HG03558 (cell line): ENCODE measurements around the gene NR1H4.
A peak's percentile ranks its signal among the peaks of the same experiment; 100 is the strongest.
"Not testable (repeated sequence)": the region's sequence is repeated elsewhere in the genome, so short reads cannot be mapped to it uniquely, and the experiment has no call there.

Experiments used
- ATAC-seq: cut with Tn5 transposase; IDR thresholded peaks from one replicate; pipeline ENCODE4 v1.9.1; 2021; ENCODE audit warnings: moderate number of reproducible peaks; ENCODE audit not compliant: unreplicated experiment; ENCODE audit errors: extremely low read depth

The NR1H4 gene

GRCh38 chr12:100564905-100565467, 91.3 kb downstream of the NR1H4 start:
- ATAC-seq = no peak

DNA sequence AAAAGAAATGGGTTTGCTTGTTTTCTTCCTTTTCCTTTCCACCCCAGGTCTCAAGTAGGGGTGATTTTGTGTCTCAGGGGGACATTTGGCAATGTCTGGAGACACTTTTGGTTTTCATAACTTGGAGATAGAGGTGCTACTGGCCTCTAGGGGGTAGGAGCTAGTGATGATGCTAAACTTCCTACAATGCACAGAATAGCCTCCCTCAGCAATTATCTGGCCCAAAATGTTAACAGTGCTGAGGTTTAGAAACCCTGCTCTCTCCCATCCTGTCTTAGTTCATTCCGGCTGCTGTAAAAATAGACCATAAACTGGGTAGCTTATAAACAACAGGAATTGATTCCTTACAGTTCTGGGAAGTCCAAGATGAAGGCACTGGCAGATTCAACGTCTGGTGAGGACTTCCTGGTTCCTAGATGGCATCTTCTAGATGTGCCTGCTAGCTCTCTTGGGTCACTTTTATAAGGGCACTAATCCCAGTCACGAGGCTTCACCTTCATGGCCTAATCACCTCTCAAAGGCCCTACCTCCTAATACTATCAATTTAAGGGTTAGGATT, 92.4 kb downstream of the NR1H4 start:
- ATAC-seq = no peak

DNA sequence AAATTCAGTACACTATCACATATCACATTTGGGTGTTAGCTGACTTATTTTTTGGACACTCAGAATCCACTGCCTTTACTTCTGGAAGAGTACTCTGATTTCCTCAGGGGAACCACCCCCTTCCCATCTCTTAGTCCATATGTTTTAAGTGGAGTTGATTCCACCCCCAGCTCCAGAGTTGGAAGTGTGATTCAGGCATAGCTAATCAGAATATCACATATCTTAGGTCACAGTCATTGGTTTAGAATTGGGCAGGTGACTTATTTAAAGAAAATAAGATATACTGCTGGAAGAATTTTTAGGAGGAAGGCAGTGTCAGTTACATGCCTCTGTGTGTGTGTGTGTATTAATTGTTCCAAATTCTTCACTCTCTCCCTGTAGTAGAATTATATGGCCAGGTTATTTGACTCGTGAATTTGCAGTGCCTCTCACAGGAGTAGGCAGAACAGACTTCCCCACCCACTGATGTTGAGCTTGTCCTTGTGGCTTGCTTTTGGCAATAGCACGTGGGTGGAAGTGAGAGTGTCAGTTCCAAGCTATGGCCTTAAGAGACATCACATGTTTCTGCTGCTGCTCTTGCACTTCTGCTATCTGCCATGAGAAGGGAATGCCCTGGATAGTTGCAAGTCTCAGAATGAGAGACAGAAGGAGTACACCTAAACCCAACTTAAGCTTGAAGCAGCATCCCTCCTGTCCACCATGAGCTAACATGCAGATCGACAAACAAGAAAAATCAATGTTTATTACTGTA, 93.4 kb downstream of the NR1H4 start:
- peak; percentile 81 for ATAC-seq

- ATAC-seq = no peak
These were observed 94.3 kb downstream of the NR1H4 start for GRCh38 chr12:100567945-100568344.

DNA sequence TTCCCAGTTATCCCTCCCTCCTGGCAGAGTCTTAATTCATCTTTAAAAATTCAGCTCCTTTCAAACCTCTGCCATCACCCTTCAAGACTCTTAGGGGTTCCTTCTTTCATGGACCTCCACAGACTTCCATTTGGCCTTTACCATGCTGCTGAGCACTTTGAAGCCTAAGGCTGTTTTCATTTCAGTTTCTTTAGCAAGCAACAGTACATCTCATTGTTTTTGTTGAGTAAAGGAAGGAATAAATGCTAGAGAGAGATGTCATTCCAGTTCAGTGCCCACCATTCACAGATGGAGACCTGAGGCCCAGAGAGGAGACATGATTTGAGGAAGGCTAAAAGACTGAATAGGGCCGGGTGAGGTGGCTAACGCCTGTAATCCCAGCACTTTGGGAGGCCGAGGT, 98.5 kb downstream of the NR1H4 start:
- no peak for ATAC-seq

DNA sequence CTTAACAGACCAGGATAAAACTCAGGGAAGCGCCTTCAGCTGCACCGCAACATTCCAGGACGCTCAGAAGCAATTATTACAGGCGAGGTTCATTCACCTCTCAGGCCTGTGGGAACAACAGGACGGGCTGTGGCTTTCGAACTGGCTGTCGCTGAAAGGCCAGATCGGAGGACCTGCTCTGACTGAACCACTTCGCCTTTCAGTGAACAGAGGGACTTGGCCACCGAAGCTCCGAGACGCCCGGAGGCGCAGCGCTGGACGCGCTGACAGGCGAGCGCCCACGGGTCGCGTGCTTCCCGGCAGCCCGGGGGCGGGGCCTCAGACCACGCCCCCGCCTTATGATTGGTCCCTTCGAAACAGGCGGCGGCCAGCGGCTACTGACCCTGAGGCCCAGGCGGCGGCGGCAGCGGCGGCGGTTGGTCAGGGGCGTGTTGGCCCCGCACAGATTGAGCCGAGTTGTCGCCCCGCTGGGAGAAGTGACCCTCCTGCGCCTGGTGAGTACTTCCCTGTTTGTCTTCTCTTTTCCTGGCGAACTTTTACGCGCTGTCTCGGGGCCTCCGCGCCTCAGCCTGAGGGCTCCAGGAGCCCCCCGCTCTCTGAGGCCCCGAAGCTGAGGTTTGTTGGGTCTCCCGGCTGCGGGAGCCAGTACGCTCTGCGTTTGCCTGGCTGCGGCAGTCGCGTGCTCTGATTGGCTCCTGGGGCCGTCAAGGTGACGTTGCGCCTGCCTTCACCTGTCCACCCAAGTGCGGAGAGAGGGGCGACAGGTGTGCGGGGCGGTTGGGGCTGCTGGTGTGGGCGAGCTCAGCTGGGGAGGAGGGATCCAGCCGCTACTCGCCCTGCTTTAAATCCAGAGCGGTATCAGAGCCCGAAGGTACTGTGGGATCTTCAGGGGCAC, 99.9 kb downstream of the NR1H4 start, which contains the start of gene GAS2L3:
Gene GAS2L3 (plus strand): TSS at position 393 of the 895 bp plus-strand sequence. CDS start 21,221 bp downstream, outside the sequence.
- peak; percentile 76 for ATAC-seq

DNA sequence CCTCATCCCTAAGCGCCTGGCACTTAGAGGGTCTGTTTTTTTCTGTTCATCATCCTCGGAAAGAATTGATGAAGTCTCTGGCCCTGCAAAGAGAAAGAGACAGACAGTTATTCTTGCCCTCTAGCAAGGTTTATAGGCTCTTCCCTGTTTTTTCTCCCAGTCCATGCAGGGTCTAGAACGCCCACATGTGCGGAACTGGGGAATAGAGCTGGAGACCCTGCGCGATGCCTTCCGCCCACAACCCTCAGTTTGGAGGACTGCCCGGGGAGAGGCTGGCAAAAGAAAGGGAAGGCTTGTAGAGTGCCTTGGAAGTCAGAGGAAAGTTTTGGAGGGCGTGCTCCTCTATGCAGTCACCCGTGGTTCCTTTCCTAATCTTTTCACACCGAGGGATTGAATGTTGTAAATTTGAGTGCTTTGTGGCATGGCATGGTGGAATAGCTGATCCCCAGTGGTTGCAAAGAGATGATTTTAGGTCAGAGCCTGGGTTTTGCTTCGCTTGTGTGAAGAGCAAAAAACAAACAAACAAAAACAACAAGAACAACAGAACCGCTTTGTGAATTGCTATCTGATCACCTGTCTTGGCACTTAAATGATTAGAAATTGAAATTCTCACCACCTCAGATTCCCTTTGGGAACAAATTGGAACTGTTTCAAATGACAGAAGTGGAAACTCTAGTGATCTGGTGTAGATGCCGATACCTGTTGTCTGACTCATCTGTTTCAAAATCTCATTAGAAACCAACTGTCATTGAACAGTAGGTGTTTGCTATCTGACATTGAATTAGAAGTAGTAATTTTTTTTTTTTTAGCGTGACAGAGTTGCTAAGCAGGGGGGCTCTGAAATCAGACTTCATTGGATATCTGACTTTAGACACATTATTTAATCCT, 100.8 kb downstream of the NR1H4 start:
- no peak for ATAC-seq

DNA sequence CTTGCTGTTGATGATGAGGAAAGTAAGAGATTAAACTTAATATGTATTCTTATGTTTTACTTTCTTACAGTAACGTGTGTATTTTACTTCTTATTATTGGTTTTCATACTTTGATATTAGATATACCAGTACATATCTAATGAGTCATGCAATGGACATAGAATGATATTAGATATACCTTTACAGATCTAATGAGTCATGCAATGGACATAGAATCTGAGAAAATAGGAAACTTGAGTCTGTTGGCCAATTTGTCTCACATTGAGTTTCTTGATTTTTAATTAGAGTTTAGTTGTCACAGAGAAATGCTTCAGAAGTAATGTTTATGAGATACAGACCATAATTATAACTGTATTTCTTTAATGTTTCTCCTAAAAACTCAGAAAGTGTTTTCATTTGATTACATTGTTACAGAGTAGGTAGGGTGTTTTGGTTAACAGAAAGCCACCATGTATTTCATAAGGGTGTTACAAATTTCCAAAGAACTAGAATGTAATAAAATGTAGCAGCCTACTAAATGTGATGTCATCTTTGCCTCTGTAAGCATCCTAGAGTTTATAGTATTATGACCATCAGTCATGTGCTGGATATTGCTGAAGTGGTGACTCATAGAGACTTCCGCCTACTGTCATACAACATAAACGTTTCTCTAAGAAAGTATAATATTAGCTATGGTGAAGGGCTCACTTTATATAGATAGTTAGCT, 102.8 kb downstream of the NR1H4 start:
- no peak for ATAC-seq

DNA sequence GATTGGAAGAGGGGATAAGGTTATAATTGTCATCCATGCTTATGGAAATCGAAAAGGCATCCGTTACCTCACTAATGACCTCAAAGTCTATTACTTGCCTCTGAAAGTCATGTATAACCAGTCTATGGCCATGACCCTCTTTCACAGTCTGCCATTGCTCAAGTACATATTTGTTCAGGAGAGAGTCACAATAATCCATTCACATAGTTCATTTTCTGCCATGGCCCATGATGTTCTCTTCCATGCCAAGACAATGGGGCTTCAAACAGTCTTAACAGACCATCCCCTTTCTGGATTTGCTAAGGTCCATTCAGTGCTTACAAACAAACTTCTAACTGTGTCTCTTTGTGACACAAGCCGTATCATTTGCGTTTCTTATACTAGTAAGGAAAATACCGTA, 105.3 kb downstream of the NR1H4 start:
- no peak for ATAC-seq

GRCh38 chr12:100579844-100580243, 106.2 kb downstream of the NR1H4 start:
- no peak for ATAC-seq

DNA sequence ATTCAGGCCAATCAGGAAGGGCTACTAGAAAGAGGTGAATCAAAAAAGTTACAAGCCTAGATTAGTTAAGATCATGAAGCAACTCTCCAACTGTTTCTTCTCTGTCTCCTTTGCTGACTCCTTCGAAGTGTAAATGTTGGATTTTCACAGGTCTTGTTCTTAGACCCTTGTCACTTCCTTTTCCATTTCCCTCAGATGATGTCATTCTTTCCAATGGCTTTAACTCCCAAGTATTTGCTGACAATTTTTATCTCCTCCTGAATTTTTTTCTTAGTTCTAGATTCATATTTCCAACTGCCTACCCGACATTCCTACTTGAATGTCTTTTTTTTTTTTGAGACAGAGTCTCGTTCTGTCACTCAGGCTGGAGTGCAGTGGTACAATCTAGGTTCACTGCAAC, 110.6 kb downstream of the NR1H4 start:
- ATAC-seq = no peak

- no peak for ATAC-seq
These were observed 118.3 kb downstream of the NR1H4 start for GRCh38 chr12:100591979-100592378.

DNA sequence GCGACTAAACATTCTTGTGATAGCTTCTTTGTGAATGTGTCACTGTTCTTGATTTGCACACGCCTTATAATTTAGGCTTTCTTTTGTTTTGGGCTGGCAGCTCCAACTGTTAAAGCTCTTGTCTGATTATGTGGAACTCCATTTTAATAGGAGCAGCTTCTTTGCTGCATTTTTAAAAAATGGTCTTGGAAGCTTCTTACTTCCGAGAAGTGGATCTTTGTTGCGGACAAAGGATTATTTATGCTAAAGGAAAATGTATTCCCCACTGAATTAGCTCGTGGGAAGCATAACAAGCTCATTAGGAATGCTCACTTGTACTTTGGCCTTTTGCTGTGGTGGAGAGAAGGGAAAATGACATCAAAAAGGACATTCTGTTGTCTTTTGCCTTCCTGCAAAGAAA, 119.8 kb downstream of the NR1H4 start:
- no peak for ATAC-seq

- no peak for ATAC-seq
These were observed 128.0 kb downstream of the NR1H4 start for GRCh38 chr12:100601626-100602025.

- ATAC-seq = not testable (repeated sequence)
These were observed 129.3 kb downstream of the NR1H4 start for GRCh38 chr12:100602997-100603396.

DNA sequence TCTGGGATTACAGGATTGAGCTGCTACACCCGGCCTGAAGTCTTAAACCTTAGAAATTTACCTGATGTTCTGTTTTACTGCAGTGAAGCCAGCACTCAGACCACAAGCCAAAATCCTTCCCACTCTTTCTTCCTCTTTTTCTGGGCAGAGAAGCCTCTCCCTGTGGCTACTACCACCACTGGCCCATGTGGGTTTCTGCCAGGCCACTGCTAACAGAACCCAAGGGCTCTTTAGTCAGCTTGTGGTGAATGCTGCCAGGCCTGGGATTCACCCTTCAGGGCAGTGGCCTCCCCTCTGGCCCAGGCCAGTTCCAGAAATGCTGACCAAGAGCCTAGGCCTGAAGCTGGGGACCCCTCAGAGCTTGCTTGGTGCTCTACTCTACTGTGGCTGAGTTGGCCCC, 135.1 kb downstream of the NR1H4 start:
- ATAC-seq = no peak

GRCh38 chr12:100610666-100611430, 137.2 kb downstream of the NR1H4 start:
- no peak for ATAC-seq

DNA sequence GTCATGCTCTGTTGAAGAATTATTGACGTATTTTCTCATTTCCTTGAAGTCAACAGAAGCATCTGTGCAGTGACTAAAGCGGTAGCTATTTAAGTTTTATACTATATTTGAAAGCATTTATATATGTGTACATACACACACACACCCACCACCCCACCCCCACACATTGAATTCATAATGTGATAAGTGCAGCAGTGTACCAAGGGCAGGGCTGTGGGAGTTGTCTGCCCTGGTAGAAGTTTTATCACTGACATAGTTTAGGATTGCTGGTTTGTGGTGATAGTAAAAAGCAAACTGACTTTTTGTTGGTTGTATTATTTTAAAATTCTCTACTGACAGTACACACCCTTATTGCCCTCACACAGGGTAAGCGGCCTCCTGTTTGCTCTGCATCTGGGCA, 138.9 kb downstream of the NR1H4 start:
- ATAC-seq = no peak
